Measurements from ENCODE around the gene DYRK2.

Gene DYRK2

GRCh38 chr12:67630373-67631088 is 18.0 kb upstream of the DYRK2 start:
- H3K4me3 ChIP-seq (IDR thresholded peaks at IDR 0.05; ENCODE audit: insufficient read depth, low read depth, low read length): no peak overlapping the region
- peak overlapping the region; percentile 81 for H3K4me2 ChIP-seq
- H3K79me2 ChIP-seq (ENCODE audit: insufficient read depth, low read depth): no peaks in the 10 kb centered on the region
- H3K9ac ChIP-seq: 0 out of 2 replicates have a peak overlapping the region, but pooled peaks have one; percentile 4
- peaks cover 37% of the 10 kb centered on the region for H3K4me1 ChIP-seq (ENCODE audit: low read depth, poor library complexity, severe bottlenecking)
- no peaks in the 10 kb centered on the region for H3K36me3 ChIP-seq (ENCODE audit: insufficient read depth)
- peak; percentile 63 for TF ChIP-seq CTCF (conservative IDR thresholded peaks at IDR 0.05; ENCODE audit: low read depth, low read length)
- no peaks in the 10 kb centered on the region for H4K20me1 ChIP-seq (ENCODE audit: insufficient read depth)
- H3K27me3 ChIP-seq (ENCODE audit: insufficient read depth, low read depth): no peaks in the 10 kb centered on the region
- H3K27ac ChIP-seq: peak overlapping the region; percentile 38
- H2AFZ ChIP-seq (ENCODE audit: low read depth): peak overlapping the region; percentile 75

- no peaks in the 10 kb centered on the region for H3K36me3 ChIP-seq (ENCODE audit: insufficient read depth)
- H4K20me1 ChIP-seq (ENCODE audit: insufficient read depth): no peaks in the 10 kb centered on the region
- H3K4me1 ChIP-seq (ENCODE audit: low read depth, poor library complexity, severe bottlenecking): peaks cover 37% of the 10 kb centered on the region
- no peak for TF ChIP-seq CTCF (conservative IDR thresholded peaks at IDR 0.05; ENCODE audit: low read depth, low read length)
- no peak overlapping the region for H3K9ac ChIP-seq
- no peaks in the 10 kb centered on the region for H3K79me2 ChIP-seq (ENCODE audit: insufficient read depth, low read depth)
- no peaks in the 10 kb centered on the region for H3K27me3 ChIP-seq (ENCODE audit: insufficient read depth, low read depth)
- H3K4me3 ChIP-seq (IDR thresholded peaks at IDR 0.05; ENCODE audit: insufficient read depth, low read depth, low read length): no peak overlapping the region
- no peak overlapping the region for H3K4me2 ChIP-seq
- no peak overlapping the region for H2AFZ ChIP-seq (ENCODE audit: low read depth)
- H3K27ac ChIP-seq: no peak overlapping the region
Observed at GRCh38 chr12:67632005-67632404, 16.5 kb upstream of the DYRK2 start.

GRCh38 chr12:67633024-67633610 is 15.4 kb upstream of the DYRK2 start:
- H3K79me2 ChIP-seq (ENCODE audit: insufficient read depth, low read depth): no peaks in the 10 kb centered on the region
- no peak overlapping the region for H2AFZ ChIP-seq (ENCODE audit: low read depth)
- H3K36me3 ChIP-seq (ENCODE audit: insufficient read depth): no peaks in the 10 kb centered on the region
- H4K20me1 ChIP-seq (ENCODE audit: insufficient read depth): no peaks in the 10 kb centered on the region
- no peak overlapping the region for H3K4me3 ChIP-seq (IDR thresholded peaks at IDR 0.05; ENCODE audit: insufficient read depth, low read depth, low read length)
- no peak overlapping the region for H3K4me2 ChIP-seq
- no peak overlapping the region for H3K27ac ChIP-seq
- no peaks in the 10 kb centered on the region for H3K27me3 ChIP-seq (ENCODE audit: insufficient read depth, low read depth)
- TF ChIP-seq CTCF (conservative IDR thresholded peaks at IDR 0.05; ENCODE audit: low read depth, low read length): no peak
- H3K4me1 ChIP-seq (ENCODE audit: low read depth, poor library complexity, severe bottlenecking): peaks cover 37% of the 10 kb centered on the region
- H3K9ac ChIP-seq: no peak overlapping the region

- Histone ChIP-seq H3K27me3 (ENCODE audit: insufficient read depth, low read depth) (no peaks in the 10 kb centered on the region), H3K36me3 (ENCODE audit: insufficient read depth) (no peaks in the 10 kb centered on the region), H3K4me1 (ENCODE audit: low read depth, poor library complexity, severe bottlenecking) (peaks cover 37% of the 10 kb centered on the region), H3K4me2 (no peak overlapping the region), H2AFZ (ENCODE audit: low read depth) (no peak overlapping the region), H3K9ac (no peak overlapping the region), H4K20me1 (ENCODE audit: insufficient read depth) (no peaks in the 10 kb centered on the region), H3K79me2 (ENCODE audit: insufficient read depth, low read depth) (no peaks in the 10 kb centered on the region), H3K4me3 (IDR thresholded peaks at IDR 0.05; ENCODE audit: insufficient read depth, low read depth, low read length) (no peak overlapping the region), H3K27ac (no peak overlapping the region)
- TF ChIP-seq CTCF (conservative IDR thresholded peaks at IDR 0.05; ENCODE audit: low read depth, low read length): no peak
Observed at GRCh38 chr12:67633708-67634107, 14.8 kb upstream of the DYRK2 start.

Measured in KMS-11 (cell line).